WERI-Rb-1 (cell line): Measurements from ENCODE around the gene PRICKLE4.
A peak's percentile ranks its signal among the peaks of the same experiment; 100 is the strongest.

Source experiments
- DNase-seq: peaks from one replicate; pipeline ENCODE4 v3.0.0-alpha.2; 2020
- H3K27ac ChIP-seq: fragments of 250-450 bp; sonication (Bioruptor Pico); 2 replicates; pipeline ENCODE4 v1.5.1; 2020; ENCODE audit warnings: mild to moderate bottlenecking, moderate library complexity
- H3K27me3 ChIP-seq: fragments of 250-450 bp; sonication (Bioruptor Pico); 2 replicates; pipeline ENCODE4 v1.5.1; 2021; ENCODE audit warnings: mild to moderate bottlenecking, low read depth, moderate library complexity; ENCODE audit not compliant: insufficient read depth, severe bottlenecking
- H3K36me3 ChIP-seq: fragments of 250-450 bp; sonication (Bioruptor Pico); 2 replicates; pipeline ENCODE4 v1.5.1; 2020; ENCODE audit warnings: mild to moderate bottlenecking, moderate library complexity
- H3K4me3 ChIP-seq: 2 replicates; pipeline ENCODE4 v1.5.1; 2011; ENCODE audit warnings: low read depth, mild to moderate bottlenecking, control low read depth, low read length
- H3K9me3 ChIP-seq: fragments of 250-450 bp; sonication (Bioruptor Pico); 2 replicates; pipeline ENCODE4 v1.5.1; 2021; ENCODE audit warnings: mild to moderate bottlenecking, moderate library complexity; ENCODE audit not compliant: severe bottlenecking
- TF ChIP-seq, protein P1 (sequence below): IDR thresholded peaks from 2 replicates; pipeline ENCODE4 v1.5.1; 2011; ENCODE audit warnings: low read depth, mild to moderate bottlenecking, control low read depth, inconsistent platforms, low read length

The PRICKLE4 gene

DNA sequence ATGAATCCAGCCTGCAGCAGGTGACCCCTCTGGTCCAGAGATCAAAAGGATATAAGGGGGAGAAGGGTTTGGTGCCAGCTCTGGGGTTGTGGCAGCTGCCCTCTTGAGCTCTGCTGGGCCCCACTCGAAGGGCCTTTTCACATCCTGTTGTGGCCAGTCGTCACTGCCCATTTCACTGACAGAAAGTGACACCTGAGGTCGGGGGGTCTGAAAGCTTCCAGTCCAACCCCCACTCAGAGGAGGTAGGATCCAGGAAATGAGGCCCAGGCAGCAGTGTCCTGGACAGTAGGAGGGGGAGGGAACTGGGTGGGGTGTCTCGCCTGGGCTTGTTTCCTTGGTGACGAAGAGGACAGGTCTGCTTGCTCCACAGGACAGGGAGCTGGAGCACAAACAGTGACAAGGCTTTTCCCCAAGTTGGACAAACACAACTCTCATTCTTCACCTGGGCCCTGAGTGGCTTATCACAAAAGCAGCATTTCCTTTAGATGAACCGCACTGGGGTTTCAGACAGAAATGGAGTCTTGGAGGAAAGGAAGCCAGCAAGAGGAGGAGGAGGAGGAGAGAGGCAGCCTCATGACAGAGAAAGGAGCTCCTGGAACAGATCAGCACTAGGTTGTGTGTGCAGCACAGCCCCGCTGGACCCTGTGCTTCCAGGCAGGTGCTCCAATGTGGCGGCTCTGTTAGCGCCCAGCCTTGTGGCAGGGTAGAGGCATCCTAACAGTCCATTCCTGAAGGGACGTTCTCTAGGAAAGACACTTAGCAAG, 11.9 kb upstream of the PRICKLE4 start:
- Histone ChIP-seq H3K36me3 (peaks cover 33% of the 10 kb centered on the region), H3K27ac (peak overlapping the region; percentile 1; the same call in 1 of the 2 replicates), H3K9me3 (no peaks in the 10 kb centered on the region), H3K4me3 (no peak overlapping the region), H3K27me3 (no peaks in the 10 kb centered on the region)
- DNase-seq = peak; percentile 56
- TF ChIP-seq, protein P1, sequence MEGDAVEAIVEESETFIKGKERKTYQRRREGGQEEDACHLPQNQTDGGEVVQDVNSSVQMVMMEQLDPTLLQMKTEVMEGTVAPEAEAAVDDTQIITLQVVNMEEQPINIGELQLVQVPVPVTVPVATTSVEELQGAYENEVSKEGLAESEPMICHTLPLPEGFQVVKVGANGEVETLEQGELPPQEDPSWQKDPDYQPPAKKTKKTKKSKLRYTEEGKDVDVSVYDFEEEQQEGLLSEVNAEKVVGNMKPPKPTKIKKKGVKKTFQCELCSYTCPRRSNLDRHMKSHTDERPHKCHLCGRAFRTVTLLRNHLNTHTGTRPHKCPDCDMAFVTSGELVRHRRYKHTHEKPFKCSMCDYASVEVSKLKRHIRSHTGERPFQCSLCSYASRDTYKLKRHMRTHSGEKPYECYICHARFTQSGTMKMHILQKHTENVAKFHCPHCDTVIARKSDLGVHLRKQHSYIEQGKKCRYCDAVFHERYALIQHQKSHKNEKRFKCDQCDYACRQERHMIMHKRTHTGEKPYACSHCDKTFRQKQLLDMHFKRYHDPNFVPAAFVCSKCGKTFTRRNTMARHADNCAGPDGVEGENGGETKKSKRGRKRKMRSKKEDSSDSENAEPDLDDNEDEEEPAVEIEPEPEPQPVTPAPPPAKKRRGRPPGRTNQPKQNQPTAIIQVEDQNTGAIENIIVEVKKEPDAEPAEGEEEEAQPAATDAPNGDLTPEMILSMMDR = no peak

DNA sequence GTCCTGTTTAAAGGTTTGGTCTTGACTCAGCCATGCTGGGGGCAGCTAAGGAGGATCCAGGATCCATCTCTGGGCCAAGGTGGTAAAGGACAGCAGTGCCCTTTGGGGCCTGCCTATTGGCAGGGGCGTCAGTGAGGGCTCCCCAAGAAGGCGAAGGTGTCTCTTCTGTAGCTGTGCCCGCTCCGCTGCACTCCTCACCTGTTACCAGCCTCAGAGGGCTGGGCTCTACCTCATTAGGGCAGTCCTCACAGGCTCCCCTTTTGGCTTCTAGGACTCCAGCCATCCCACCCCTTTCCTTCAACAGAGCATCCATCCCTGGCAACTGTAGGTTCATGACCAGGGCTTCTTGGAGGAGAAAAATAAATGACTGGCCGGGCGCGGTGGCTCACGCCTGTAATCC, 11.2 kb upstream of the PRICKLE4 start:
- TF ChIP-seq, protein P1 = no peak
- no peaks in the 10 kb centered on the region for H3K9me3 ChIP-seq
- no peaks in the 10 kb centered on the region for H3K27me3 ChIP-seq
- no peak overlapping the region for H3K4me3 ChIP-seq
- peaks cover 40% of the 10 kb centered on the region for H3K36me3 ChIP-seq
- H3K27ac ChIP-seq = 0 out of 2 replicates have a peak overlapping the region, but pooled peaks have one; percentile 1
- DNase-seq = no peak

DNA sequence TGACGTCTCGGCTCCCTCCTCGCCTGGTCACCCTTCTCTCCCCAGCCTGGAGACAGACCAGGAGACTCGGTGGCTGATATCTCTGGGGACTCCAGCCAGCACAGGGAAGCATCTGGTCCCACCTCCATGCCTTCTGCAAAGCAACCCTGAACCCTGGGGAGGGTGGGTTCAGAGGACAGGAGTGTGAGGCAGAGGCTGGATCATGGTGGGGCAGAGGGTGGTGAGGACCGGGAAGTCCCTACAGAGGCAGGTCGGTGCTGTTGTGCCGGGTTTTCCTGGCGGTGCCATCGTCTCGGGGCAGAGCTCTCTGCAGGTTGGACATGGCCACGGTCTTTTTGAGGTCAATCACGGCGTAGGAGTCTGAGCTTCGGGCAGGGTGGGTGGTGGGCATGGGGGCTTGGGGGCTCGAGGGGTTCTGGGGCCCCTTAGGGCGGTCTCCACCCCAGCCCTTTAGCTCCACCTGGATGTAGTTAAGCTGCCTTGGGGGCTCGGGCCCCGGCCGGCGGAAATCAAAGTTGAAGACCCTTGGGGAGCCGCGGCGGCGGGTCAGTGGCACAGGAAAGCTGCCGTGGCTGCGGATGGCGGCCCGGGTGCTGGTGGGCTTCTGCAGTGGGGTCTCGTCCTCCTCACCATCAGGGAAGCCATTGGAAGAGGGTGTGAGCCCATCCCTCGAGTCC, 10.1 kb upstream of the PRICKLE4 start:
- no peak for DNase-seq
- no peak overlapping the region for H3K4me3 ChIP-seq
- H3K27ac ChIP-seq = no peak overlapping the region
- H3K27me3 ChIP-seq = no peaks in the 10 kb centered on the region
- TF ChIP-seq, protein P1 = no peak
- peaks cover 51% of the 10 kb centered on the region for H3K36me3 ChIP-seq
- H3K9me3 ChIP-seq = no peaks in the 10 kb centered on the region

DNA sequence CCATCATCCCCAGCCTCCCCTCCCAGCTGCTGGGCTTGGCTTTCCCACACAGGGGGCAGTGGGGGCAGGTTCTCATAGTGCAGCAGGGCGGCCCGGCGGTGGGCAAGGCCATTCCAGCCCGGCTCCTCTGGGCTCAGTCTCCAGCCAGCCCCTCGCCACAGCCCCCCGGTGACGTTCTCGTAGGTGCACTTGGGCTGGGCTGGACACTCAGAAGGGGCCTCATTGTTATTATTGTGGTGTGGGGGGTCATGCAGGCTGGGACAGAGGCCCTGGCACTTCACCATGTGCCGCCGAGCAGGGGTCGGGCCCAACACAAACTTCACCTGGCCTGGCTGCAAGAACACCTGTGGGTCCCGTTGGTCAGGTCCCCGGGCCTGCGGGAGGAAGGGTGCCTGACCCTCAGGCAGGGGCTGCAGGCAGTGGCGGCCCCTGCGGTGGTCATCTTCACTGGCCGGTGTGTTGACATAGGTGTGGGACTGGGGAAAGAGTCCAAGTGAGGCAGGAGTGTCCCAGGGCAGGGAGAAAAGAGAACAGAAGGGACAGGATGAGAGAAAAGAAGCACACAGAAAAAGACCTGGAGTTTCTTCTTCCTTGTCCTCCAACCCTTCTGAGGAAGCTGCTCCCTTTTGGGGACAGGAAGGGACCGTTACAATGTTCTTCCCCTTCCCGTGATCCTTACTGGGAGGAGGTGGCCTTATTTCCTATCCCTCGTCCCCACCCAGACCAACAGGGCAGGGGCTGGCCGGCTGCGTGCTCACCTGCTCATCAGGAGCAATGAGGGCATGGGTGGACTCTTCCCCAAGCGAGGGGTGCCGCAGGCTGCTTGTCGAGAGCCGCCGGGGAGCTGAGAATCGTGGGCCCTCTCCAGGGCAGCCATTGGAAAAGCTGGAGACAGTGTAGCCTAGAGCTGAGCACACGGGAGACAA, 9.3 kb upstream of the PRICKLE4 start:
- H3K4me3 ChIP-seq = no peak overlapping the region
- H3K9me3 ChIP-seq = no peaks in the 10 kb centered on the region
- TF ChIP-seq, protein P1 = no peak
- DNase-seq = no peak
- H3K27me3 ChIP-seq = no peaks in the 10 kb centered on the region
- H3K36me3 ChIP-seq = peaks cover 56% of the 10 kb centered on the region
- H3K27ac ChIP-seq = no peak overlapping the region

DNA sequence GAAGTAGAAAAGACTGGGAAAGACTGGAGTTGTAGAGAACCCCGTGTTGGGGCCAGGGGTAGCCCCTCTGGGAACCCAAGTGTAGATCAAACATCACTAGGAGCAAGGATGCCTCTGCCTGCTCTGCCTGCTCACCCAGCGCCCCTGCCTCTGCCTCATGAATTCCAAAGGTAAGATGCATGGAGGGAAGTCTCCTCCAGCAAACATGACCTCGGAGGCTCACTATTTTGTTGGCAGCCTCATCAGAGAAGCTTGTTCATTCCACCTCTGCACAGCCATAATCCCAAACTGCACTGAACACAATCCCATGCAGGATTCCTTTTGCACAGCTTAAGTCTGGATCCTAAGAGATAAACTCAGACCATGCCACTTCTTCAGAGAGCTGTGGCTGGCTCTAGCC, 5.7 kb upstream of the PRICKLE4 start:
- Histone ChIP-seq H3K27ac (no peak overlapping the region), H3K36me3 (peaks cover 55% of the 10 kb centered on the region), H3K27me3 (no peaks in the 10 kb centered on the region), H3K9me3 (no peaks in the 10 kb centered on the region), H3K4me3 (no peak overlapping the region)
- TF ChIP-seq, protein P1 = no peak
- DNase-seq = no peak
